BLaER1 (cell line): ENCODE data around the gene PRICKLE2.

Experiments used
- H3K27ac ChIP-seq: shearing (Covaris generic); formaldehyde crosslinking; 2 replicates; pipeline ENCODE4 v1.8.1; 2022
- H3K27me3 ChIP-seq: shearing (Covaris generic); formaldehyde crosslinking; 2 replicates; pipeline ENCODE4 v1.8.1; 2022
- H3K36me3 ChIP-seq: shearing (Covaris generic); formaldehyde crosslinking; 2 replicates; pipeline ENCODE4 v1.8.1; 2022
- H3K4me1 ChIP-seq: shearing (Covaris generic); formaldehyde crosslinking; 2 replicates; pipeline ENCODE4 v1.8.1; 2022
- H3K4me2 ChIP-seq: shearing (Covaris generic); formaldehyde crosslinking; 2 replicates; pipeline ENCODE4 v1.8.1; 2022
- H3K4me3 ChIP-seq: shearing (Covaris generic); formaldehyde crosslinking; 2 replicates; pipeline ENCODE4 v1.8.1; 2022
- H3K9ac ChIP-seq: shearing (Covaris generic); formaldehyde crosslinking; 2 replicates; pipeline ENCODE4 v1.8.1; 2022
- H3K9me3 ChIP-seq: shearing (Covaris generic); formaldehyde crosslinking; 2 replicates; pipeline ENCODE4 v1.8.1; 2022
- H4K20me1 ChIP-seq: shearing (Covaris generic); formaldehyde crosslinking; 2 replicates; pipeline ENCODE4 v1.8.1; 2022
- Cebpa-rat ChIP-seq: shearing (Covaris generic); IDR thresholded peaks from 2 replicates; pipeline ENCODE4 v1.8.1; 2022

Gene PRICKLE2

GRCh38 chr3:64046996-64047594 lies 178.2 kb downstream of the PRICKLE2 start:
- no peaks in the 10 kb centered on the region for H3K36me3 ChIP-seq
- no peak overlapping the region for H3K27ac ChIP-seq
- no peaks in the 10 kb centered on the region for H3K4me1 ChIP-seq
- no peaks in the 10 kb centered on the region for H3K9me3 ChIP-seq
- TF ChIP-seq Cebpa-rat = no peak
- no peak overlapping the region for H3K9ac ChIP-seq
- no peak overlapping the region for H3K4me2 ChIP-seq
- H3K4me3 ChIP-seq = no peak overlapping the region
- no peaks in the 10 kb centered on the region for H3K27me3 ChIP-seq
- no peaks in the 10 kb centered on the region for H4K20me1 ChIP-seq

GRCh38 chr3:64046592-64046991 lies 178.7 kb downstream of the PRICKLE2 start:
- no peaks in the 10 kb centered on the region for H3K4me1 ChIP-seq
- no peak for TF ChIP-seq Cebpa-rat
- H3K9ac ChIP-seq = no peak overlapping the region
- no peaks in the 10 kb centered on the region for H3K9me3 ChIP-seq
- no peaks in the 10 kb centered on the region for H3K27me3 ChIP-seq
- no peak overlapping the region for H3K4me3 ChIP-seq
- no peak overlapping the region for H3K4me2 ChIP-seq
- no peaks in the 10 kb centered on the region for H4K20me1 ChIP-seq
- no peak overlapping the region for H3K27ac ChIP-seq
- H3K36me3 ChIP-seq = no peaks in the 10 kb centered on the region

GRCh38 chr3:64042952-64043351 lies 182.3 kb downstream of the PRICKLE2 start:
- no peak for TF ChIP-seq Cebpa-rat
- no peaks in the 10 kb centered on the region for H3K9me3 ChIP-seq
- H3K36me3 ChIP-seq = no peaks in the 10 kb centered on the region

More at GRCh38 chr3:64042952-64043351, 182.3 kb downstream of the PRICKLE2 start:
- H4K20me1 ChIP-seq = no peaks in the 10 kb centered on the region
- no peaks in the 10 kb centered on the region for H3K27me3 ChIP-seq
- H3K4me2 ChIP-seq = no peak overlapping the region
- no peak overlapping the region for H3K4me3 ChIP-seq
- H3K4me1 ChIP-seq = no peaks in the 10 kb centered on the region
- H3K27ac ChIP-seq = no peak overlapping the region
- H3K9ac ChIP-seq = no peak overlapping the region
